VCaP (cell line): ENCODE results near the gene RBCK1.
A peak's percentile ranks its signal among the peaks of the same experiment; 100 is the strongest.
"Not testable (repeated sequence)": the region's sequence is repeated elsewhere in the genome, so short reads cannot be mapped to it uniquely, and the experiment has no call there.

Source experiments
- H3K27ac ChIP-seq: fragments of 450-650 bp; 2 replicates; pipeline ENCODE4 v1.5.1; 2017
- TF ChIP-seq, protein P1 (sequence below): fragments of 450-650 bp; conservative IDR thresholded peaks from 2 replicates; pipeline ENCODE4 v1.5.1; 2017; ENCODE audit warnings: mild to moderate bottlenecking, moderate library complexity

RBCK1 gene

DNA sequence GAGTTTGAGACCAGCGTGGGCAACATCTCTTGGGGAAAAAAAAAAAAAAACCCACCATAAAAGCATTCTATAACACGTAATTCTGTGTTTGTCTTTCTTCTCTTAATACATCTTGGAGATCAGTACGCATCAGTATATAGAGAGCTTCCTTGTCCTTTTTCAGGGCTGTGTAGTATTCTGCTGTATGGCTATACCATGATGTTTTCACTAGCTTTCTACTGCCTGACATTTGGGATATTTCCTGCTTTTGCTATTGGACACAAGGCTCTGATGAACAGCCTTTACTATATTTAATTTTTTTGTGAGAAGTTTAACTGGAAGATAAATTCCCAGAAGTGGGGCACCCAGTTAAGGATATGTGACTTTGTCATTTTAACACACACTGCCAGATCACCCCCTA is 20.6 kb upstream of the RBCK1 start:
- TF ChIP-seq, protein P1, sequence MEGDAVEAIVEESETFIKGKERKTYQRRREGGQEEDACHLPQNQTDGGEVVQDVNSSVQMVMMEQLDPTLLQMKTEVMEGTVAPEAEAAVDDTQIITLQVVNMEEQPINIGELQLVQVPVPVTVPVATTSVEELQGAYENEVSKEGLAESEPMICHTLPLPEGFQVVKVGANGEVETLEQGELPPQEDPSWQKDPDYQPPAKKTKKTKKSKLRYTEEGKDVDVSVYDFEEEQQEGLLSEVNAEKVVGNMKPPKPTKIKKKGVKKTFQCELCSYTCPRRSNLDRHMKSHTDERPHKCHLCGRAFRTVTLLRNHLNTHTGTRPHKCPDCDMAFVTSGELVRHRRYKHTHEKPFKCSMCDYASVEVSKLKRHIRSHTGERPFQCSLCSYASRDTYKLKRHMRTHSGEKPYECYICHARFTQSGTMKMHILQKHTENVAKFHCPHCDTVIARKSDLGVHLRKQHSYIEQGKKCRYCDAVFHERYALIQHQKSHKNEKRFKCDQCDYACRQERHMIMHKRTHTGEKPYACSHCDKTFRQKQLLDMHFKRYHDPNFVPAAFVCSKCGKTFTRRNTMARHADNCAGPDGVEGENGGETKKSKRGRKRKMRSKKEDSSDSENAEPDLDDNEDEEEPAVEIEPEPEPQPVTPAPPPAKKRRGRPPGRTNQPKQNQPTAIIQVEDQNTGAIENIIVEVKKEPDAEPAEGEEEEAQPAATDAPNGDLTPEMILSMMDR, result no peak

DNA sequence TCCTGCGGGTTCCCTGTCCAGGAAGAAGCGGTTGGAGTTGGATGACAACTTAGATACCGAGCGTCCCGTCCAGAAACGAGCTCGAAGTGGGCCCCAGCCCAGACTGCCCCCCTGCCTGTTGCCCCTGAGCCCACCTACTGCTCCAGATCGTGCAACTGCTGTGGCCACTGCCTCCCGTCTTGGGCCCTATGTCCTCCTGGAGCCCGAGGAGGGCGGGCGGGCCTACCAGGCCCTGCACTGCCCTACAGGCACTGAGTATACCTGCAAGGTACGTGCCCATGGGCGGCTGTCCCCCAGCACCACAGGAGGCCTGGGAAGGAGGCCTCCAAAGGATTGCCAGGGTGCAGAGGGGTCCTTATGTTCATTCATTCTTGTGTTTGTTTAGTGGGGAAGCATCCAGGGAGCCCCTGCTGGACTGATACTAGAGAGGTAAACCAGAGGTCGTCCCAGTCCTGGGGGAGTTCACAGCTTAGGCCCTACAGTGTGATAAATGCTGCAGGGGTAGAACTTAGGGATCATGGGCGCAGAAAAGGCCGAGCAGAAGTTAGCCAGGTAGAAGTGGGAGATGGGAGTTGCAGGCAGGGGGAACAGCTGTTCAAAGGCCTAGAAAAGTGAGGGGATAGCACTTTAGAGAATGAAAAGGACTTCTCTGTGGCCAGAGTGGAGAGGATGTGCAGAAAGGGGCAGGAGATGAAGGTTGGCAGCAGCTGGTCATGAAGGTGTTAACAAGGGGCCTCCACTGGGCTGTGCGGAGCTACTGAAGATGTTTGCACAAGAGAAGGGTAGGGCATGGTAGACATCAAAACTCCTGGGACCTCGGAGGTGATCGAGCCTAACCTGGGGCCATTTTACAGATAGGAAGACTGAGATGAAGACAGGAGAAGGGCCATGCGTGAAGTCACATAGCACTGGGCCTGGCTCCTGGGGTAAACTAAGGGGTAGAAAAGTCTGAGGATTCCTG is 19.8 kb upstream of the RBCK1 start:
- peak overlapping the region; percentile 25; the same call in 1 of the 2 replicates for H3K27ac ChIP-seq

More for the DNA sequence above, 20.6 kb upstream of the RBCK1 start:
- no peak overlapping the region for H3K27ac ChIP-seq

DNA sequence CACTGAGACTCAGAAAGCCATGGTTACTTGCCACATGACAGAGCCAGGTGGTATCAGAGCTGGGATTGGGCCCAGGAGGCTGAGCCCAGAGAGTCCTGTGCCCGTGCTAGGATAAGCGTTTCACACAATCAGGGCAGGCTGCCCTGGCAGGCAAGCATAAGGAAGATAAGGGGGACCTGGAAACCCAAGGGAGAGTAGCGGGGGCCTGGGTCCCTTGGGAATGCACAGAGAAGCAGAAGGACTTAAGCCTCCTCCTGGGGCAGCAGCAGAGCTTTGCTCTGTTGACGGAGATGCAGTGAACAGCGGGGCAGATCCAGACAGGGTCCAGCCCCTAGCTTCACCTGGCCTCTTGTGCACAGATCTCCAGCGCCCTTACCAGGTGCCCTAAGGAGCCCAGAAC is 18.9 kb upstream of the RBCK1 start:
- TF ChIP-seq, protein P1, result no peak
- H3K27ac ChIP-seq, result peak overlapping the region; percentile 25; the same call in 1 of the 2 replicates

More for the DNA sequence above, 19.8 kb upstream of the RBCK1 start:
- TF ChIP-seq, protein P1, result no peak

DNA sequence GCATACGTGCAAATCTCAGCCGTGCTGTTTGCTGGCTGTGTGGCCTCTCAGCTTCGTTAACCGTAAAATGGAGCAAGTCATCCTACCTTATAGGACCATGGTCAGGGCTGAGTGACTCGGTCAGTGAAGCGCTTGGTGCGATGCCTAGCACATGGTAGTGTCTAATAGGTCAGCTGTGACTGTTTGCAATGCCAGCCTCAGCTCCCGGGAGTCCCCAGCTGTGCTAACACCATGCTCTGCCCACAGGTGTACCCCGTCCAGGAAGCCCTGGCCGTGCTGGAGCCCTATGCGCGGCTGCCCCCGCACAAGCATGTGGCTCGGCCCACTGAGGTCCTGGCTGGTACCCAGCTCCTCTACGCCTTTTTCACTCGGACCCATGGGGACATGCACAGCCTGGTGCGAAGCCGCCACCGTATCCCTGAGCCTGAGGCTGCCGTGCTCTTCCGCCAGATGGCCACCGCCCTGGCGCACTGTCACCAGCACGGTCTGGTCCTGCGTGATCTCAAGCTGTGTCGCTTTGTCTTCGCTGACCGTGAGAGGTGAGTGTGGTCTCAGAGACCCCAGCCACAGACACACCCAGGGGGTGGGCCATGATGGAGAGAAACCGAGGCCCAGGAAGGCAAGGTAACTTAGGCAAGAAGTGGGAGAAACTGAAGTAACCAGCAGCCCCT is 16.9 kb upstream of the RBCK1 start:
- no peak overlapping the region for H3K27ac ChIP-seq
- TF ChIP-seq, protein P1, result no peak

DNA sequence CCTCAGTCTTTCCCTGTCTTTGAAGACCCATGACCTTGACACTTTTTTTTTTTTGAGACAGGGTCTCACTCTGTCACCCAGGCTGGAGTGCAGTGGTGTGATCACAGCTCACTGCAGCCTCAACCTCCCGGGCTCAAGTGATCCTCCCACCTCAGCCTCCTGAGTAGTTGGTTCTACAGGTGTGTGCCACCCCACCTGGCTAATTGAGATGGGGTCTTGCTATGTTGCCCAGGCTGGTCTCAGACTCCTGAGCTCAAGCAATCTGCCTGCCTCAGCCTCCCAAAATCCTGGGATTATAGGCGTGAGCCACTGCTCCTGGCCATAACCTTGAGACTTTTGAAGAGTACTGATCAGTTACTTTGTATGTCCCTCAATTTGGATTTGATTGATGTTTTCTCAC is 14.8 kb upstream of the RBCK1 start:
- not testable (repeated sequence) for H3K27ac ChIP-seq

DNA sequence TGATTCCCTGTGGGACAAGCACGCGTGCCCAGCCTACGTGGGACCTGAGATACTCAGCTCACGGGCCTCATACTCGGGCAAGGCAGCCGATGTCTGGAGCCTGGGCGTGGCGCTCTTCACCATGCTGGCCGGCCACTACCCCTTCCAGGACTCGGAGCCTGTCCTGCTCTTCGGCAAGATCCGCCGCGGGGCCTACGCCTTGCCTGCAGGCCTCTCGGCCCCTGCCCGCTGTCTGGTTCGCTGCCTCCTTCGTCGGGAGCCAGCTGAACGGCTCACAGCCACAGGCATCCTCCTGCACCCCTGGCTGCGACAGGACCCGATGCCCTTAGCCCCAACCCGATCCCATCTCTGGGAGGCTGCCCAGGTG is 11.9 kb upstream of the RBCK1 start:
- no peak overlapping the region for H3K27ac ChIP-seq
- TF ChIP-seq, protein P1, result no peak

DNA sequence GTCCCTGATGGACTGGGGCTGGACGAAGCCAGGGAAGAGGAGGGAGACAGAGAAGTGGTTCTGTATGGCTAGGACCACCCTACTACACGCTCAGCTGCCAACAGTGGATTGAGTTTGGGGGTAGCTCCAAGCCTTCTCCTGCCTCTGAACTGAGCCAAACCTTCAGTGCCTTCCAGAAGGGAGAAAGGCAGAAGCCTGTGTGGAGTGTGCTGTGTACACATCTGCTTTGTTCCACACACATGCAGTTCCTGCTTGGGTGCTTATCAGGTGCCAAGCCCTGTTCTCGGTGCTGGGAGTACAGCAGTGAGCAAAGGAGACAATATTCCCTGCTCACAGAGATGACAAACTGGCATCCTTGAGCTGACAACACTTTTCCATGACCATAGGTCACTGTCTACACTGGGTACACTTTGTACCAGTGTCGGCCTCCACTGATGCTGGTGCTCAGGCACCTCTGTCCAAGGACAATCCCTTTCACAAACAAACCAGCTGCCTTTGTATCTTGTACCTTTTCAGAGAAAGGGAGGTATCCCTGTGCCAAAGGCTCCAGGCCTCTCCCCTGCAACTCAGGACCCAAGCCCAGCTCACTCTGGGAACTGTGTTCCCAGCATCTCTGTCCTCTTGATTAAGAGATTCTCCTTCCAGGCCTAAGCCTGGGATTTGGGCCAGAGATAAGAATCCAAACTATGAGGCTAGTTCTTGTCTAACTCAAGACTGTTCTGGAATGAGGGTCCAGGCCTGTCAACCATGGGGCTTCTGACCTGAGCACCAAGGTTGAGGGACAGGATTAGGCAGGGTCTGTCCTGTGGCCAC is 11.3 kb upstream of the RBCK1 start:
- TF ChIP-seq, protein P1, result no peak
- H3K27ac ChIP-seq, result no peak overlapping the region
